ENCODE measurements around the gene COL27A1.

The COL27A1 gene

DNA sequence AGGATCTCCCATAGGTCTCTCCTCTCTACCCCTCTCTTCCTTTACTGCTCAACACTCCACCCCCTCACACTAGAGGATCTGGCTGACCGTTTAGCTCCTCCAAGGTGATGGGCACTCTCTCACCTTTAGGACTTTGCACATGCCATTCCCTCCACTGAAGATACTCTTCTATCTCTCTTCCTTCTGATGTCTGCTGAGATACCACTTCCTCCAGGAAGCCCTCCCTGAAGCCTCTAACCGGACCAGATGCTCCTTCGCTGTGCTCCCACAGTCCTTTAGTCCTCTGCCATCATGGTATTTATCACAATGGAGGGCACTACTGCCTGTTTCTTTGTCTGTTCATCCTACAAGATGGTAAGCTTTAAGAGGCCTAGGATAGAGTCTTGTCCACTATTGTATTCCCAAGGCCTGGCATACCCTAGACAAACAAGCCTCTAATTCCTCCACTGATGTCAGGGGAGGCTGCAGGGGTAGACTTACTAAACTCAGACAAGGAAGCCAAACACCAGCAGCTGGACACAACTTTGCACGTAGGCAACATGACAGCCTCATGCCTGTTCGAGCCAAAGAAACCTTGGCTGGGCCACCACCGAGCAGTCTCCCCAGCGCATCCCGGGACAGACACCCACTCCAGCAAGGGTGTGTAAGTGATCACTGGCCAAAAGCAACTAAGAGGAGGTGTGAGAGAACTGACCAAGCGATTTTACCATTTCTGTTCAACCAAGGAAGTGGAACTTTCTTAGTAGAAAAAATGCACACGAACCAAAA, 194.6 kb downstream of the COL27A1 start:
- DNase-seq (ENCODE audit: low read depth, low spot score): no peak
- H3K4me3 ChIP-seq (ENCODE audit: low read depth, low read length): no peak overlapping the region
- CTCF ChIA-PET: interaction anchor here (1.5 to 5.8 kb wide), 3 partner anchors 11 to 266 kb away, joined by 3 to 35 read pairs (median 14); no protein-coding TSS in a partner anchor
- TF ChIP-seq, protein P1, sequence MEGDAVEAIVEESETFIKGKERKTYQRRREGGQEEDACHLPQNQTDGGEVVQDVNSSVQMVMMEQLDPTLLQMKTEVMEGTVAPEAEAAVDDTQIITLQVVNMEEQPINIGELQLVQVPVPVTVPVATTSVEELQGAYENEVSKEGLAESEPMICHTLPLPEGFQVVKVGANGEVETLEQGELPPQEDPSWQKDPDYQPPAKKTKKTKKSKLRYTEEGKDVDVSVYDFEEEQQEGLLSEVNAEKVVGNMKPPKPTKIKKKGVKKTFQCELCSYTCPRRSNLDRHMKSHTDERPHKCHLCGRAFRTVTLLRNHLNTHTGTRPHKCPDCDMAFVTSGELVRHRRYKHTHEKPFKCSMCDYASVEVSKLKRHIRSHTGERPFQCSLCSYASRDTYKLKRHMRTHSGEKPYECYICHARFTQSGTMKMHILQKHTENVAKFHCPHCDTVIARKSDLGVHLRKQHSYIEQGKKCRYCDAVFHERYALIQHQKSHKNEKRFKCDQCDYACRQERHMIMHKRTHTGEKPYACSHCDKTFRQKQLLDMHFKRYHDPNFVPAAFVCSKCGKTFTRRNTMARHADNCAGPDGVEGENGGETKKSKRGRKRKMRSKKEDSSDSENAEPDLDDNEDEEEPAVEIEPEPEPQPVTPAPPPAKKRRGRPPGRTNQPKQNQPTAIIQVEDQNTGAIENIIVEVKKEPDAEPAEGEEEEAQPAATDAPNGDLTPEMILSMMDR (IDR thresholded peaks at IDR 0.05; ENCODE audit: insufficient read depth, low read length, missing control alignments): no peak
- POLR2A ChIA-PET: no interaction called here

DNA sequence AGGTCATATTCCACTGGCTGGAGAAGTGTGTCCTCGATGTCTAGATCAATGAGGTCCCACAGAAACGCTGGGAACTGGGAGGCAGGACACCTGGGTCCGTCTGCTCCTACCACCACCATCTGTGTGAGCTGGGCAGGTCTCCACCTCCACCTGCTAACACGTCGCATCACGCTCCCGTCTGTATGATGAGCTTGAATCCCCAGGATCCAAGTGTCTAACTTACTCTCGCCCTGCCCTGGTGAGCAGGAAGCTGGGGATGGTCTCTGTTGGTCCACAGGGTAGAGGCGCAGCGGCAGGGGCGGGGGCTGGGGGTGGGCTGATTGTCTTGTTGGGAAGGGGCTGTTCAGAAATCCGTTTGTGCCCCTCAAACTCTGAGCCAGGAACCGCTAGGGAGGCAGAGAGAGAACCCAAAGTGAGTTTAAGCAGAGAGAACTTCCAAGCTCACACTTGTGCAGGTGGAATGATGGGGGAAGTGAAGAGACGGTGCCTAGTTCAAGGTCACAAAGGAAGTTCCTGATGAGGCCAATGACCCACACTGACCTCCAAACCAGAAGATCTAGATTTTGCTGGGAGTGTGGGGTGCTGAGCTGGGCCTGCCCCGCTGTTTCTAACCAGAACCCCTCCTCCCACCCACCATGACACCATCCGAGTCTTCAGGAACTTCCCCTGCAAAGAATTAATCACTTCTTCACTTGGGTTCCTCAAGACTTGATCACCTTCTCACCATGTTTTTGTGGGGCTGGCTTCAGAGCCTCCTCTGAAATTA, 195.5 kb downstream of the COL27A1 start:
- H3K4me3 ChIP-seq (ENCODE audit: low read depth, low read length): no peak overlapping the region
- TF ChIP-seq, protein P1 (IDR thresholded peaks at IDR 0.05; ENCODE audit: insufficient read depth, low read length, missing control alignments): no peak
- POLR2A ChIA-PET: interaction anchor here (0.5 kb wide), 1 partner anchor 30 kb away, joined by 3 read pairs; no protein-coding TSS in a partner anchor
- CTCF ChIA-PET: interaction anchor here (1.5 to 5.8 kb wide), 3 partner anchors 12 to 267 kb away, joined by 3 to 35 read pairs (median 14); no protein-coding TSS in a partner anchor
- DNase-seq (ENCODE audit: low read depth, low spot score): no peak

DNA sequence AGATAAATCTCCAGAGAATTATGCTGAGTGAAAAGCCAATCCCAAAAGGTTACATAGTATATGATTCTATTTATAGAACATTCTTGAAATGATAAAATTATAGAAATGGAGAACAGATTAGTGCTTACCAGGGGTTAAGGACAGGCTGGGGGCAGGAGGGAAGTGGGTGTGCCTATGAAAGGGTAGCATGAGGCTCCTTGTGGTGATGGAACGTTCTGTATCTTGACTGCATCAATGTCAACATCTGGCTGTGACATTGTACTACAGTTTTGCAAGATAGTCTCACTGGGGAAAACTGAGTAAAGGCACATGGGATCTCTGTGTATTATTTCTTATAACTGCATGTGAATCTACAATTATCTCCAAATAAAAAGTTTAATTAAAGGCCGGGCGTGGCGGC, 196.6 kb downstream of the COL27A1 start:
- TF ChIP-seq, protein P1 (IDR thresholded peaks at IDR 0.05; ENCODE audit: insufficient read depth, low read length, missing control alignments): no peak
- CTCF ChIA-PET: interaction anchor here (3.4 to 5.8 kb wide), 2 partner anchors 11 to 13 kb away, joined by 14 to 35 read pairs; no protein-coding TSS in a partner anchor
- POLR2A ChIA-PET: no interaction called here
- DNase-seq (ENCODE audit: low read depth, low spot score): no peak
- H3K4me3 ChIP-seq (ENCODE audit: low read depth, low read length): no peak overlapping the region

DNA sequence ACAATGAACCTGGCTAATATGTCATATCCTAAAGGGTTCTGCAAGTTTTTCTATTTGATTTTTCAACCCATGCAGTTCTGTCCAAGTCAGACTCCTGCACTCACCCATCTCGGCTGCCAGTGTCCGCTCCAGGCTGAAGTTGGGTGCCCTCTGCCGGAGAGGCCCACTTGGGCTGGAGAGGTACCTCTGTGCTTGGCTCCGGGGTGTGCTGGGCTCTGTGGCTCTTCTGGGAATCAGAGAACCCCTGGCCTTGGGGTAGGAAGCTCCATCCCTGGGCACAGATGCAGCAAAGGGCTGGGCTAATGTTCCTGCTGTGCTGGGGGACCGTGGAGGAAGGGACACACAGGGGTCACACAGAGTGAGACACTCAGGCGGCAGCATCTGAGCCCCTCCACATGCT, 200.5 kb downstream of the COL27A1 start:
- no peak overlapping the region for H3K4me3 ChIP-seq (ENCODE audit: low read depth, low read length)
- TF ChIP-seq, protein P1 (IDR thresholded peaks at IDR 0.05; ENCODE audit: insufficient read depth, low read length, missing control alignments): no peak
- POLR2A ChIA-PET: no interaction called here
- CTCF ChIA-PET: interaction anchor here (0.9 to 1.8 kb wide), 2 partner anchors 10 kb away, joined by 4 read pairs; no protein-coding TSS in a partner anchor
- no peak for DNase-seq (ENCODE audit: low read depth, low spot score)

DNA sequence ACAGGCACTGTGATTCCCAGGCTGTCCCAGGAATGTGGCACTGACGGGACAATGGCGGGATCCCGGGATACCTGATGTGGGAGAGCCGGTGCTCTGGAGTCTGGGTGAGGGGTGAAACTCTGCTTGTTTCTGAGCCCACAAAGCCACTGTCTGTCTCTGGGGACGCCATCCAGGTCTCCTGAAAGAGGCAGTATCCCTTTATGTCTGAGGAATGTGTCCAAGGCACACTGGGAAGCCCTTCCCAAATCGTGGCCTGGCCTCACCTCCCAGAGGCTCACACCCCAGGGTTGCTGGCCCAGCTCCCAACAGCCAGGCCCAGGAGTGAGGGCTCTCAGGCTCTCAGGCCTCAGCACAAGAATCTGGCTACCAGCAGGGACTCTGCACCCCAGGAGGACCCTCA, 201.5 kb downstream of the COL27A1 start:
- TF ChIP-seq, protein P1 (IDR thresholded peaks at IDR 0.05; ENCODE audit: insufficient read depth, low read length, missing control alignments): no peak
- CTCF ChIA-PET: interaction anchor here (1.8 kb wide), 1 partner anchor 9 kb away, joined by 4 read pairs; no protein-coding TSS in a partner anchor
- DNase-seq (ENCODE audit: low read depth, low spot score): no peak
- H3K4me3 ChIP-seq (ENCODE audit: low read depth, low read length): no peak overlapping the region
- POLR2A ChIA-PET: no interaction called here

DNA sequence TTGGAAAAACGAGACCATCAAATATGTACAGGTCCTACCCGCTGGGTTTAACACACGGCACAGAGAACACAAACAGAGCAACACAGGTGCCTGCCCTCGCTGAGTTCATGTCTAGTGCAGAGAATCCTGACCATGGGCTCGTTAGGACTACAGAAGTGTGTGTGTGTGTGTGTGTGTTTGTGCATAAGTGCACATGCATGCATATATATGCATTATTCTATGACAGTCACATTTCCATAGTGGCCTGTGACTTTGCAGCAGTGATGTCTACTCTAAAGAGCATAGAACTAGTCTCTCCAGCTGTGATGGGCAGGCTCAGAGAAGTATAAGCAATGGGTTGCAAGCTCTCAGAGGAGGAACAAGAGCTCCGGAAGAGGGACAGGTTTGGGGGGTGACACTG, 202.0 kb downstream of the COL27A1 start:
- DNase-seq (ENCODE audit: low read depth, low spot score): no peak
- CTCF ChIA-PET: no interaction called here
- no peak overlapping the region for H3K4me3 ChIP-seq (ENCODE audit: low read depth, low read length)
- TF ChIP-seq, protein P1 (IDR thresholded peaks at IDR 0.05; ENCODE audit: insufficient read depth, low read length, missing control alignments): no peak
- POLR2A ChIA-PET: no interaction called here
